Activated T-cell treated with anti-CD3 and anti-CD28 coated beads, Interleukin-2, amount 50 U/mL, for 24 hours (primary cell): ENCODE measurements around the gene SUSD3.
"Not testable (repeated sequence)": the region's sequence is repeated elsewhere in the genome, so short reads cannot be mapped to it uniquely, and the experiment has no call there.

Experiments
- DNase-seq: peaks from one replicate; pipeline ENCODE4 v3.0.0-alpha.2; 2020
- H3K27ac Mint-ChIP-seq: 2 replicates; pipeline ENCODE4 v1.8.0; 2020; ENCODE audit warnings: mild to moderate bottlenecking, mixed read lengths
- H3K27me3 Mint-ChIP-seq: 2 replicates; pipeline ENCODE4 v1.8.0; 2020; ENCODE audit warnings: mixed read lengths
- H3K36me3 Mint-ChIP-seq: 2 replicates; pipeline ENCODE4 v1.8.0; 2020; ENCODE audit warnings: low read depth, mixed read lengths
- H3K4me1 Mint-ChIP-seq: 2 replicates; pipeline ENCODE4 v1.8.0; 2020; ENCODE audit warnings: low read depth, mixed read lengths
- H3K4me3 Mint-ChIP-seq: 2 replicates; pipeline ENCODE4 v1.8.0; 2020; ENCODE audit warnings: mild to moderate bottlenecking, moderate library complexity, mixed read lengths
- H3K9me3 Mint-ChIP-seq: 2 replicates; pipeline ENCODE4 v1.8.0; 2020; ENCODE audit warnings: mixed read lengths

SUSD3 gene

GRCh38 chr9:93058355-93059010 lies at the start of gene SUSD3:
Gene SUSD3, plus strand, starts transcription at chr9:93058701. Its CDS starts 42 bp downstream, at chr9:93058743.
- H3K27me3 Mint-ChIP-seq, result no peaks in the 10 kb centered on the region
- no peaks in the 10 kb centered on the region for H3K9me3 Mint-ChIP-seq
- peak within 1 kb of the TSS; percentile 96 for H3K27ac Mint-ChIP-seq
- peaks cover 7% of the 10 kb centered on the region for H3K36me3 Mint-ChIP-seq
- peak; percentile 86 for DNase-seq
- H3K4me1 Mint-ChIP-seq, result peaks cover 62% of the 10 kb centered on the region
- H3K4me3 Mint-ChIP-seq, result peak within 1 kb of the TSS; percentile 89

- peak overlapping the region; percentile 85 for H3K27ac Mint-ChIP-seq
- H3K4me1 Mint-ChIP-seq, result peaks cover 15% of the 10 kb centered on the region
- DNase-seq, result no peak
- H3K9me3 Mint-ChIP-seq, result no peaks in the 10 kb centered on the region
- peaks cover 84% of the 10 kb centered on the region for H3K36me3 Mint-ChIP-seq
- no peaks in the 10 kb centered on the region for H3K27me3 Mint-ChIP-seq
- no peak overlapping the region for H3K4me3 Mint-ChIP-seq
Measured at GRCh38 chr9:93009337-93010015, 49.0 kb upstream of the SUSD3 start.

- peaks cover 14% of the 10 kb centered on the region for H3K4me1 Mint-ChIP-seq
- no peak for DNase-seq
- peak overlapping the region; percentile 85 for H3K27ac Mint-ChIP-seq
- no peaks in the 10 kb centered on the region for H3K9me3 Mint-ChIP-seq
- no peak overlapping the region for H3K4me3 Mint-ChIP-seq
- H3K36me3 Mint-ChIP-seq, result peaks cover 81% of the 10 kb centered on the region
- no peaks in the 10 kb centered on the region for H3K27me3 Mint-ChIP-seq
Measured at GRCh38 chr9:93010056-93010455, 48.4 kb upstream of the SUSD3 start.

- no peak for DNase-seq
- H3K36me3 Mint-ChIP-seq, result peaks cover 79% of the 10 kb centered on the region
Measured at GRCh38 chr9:93010704-93011103, 47.8 kb upstream of the SUSD3 start.

GRCh38 chr9:93011114-93011513 lies 47.4 kb upstream of the SUSD3 start:
- Mint-ChIP-seq H3K4me1 (peaks cover 14% of the 10 kb centered on the region), H3K27ac (no peak overlapping the region), H3K27me3 (no peaks in the 10 kb centered on the region), H3K9me3 (no peaks in the 10 kb centered on the region), H3K36me3 (peaks cover 79% of the 10 kb centered on the region), H3K4me3 (no peak overlapping the region)
- no peak for DNase-seq

More at GRCh38 chr9:93010704-93011103, 47.8 kb upstream of the SUSD3 start:
- no peak overlapping the region for H3K4me3 Mint-ChIP-seq
- peaks cover 14% of the 10 kb centered on the region for H3K4me1 Mint-ChIP-seq
- no peaks in the 10 kb centered on the region for H3K27me3 Mint-ChIP-seq
- no peaks in the 10 kb centered on the region for H3K9me3 Mint-ChIP-seq
- H3K27ac Mint-ChIP-seq, result peak overlapping the region; percentile 57

GRCh38 chr9:93012963-93013855 lies 45.3 kb upstream of the SUSD3 start:
- no peak for DNase-seq
- Mint-ChIP-seq H3K27ac (peak overlapping the region; percentile 69), H3K27me3 (no peaks in the 10 kb centered on the region), H3K4me3 (no peak overlapping the region), H3K9me3 (no peaks in the 10 kb centered on the region), H3K36me3 (peaks cover 79% of the 10 kb centered on the region), H3K4me1 (peaks cover 14% of the 10 kb centered on the region)

- Mint-ChIP-seq H3K4me1 (peaks cover 14% of the 10 kb centered on the region), H3K4me3 (no peak overlapping the region), H3K9me3 (no peaks in the 10 kb centered on the region), H3K36me3 (peaks cover 79% of the 10 kb centered on the region), H3K27me3 (no peaks in the 10 kb centered on the region), H3K27ac (peak overlapping the region; percentile 71)
- no peak for DNase-seq
Measured at GRCh38 chr9:93013856-93014582, 44.5 kb upstream of the SUSD3 start.

- H3K9me3 Mint-ChIP-seq, H3K27me3 Mint-ChIP-seq, H3K27ac Mint-ChIP-seq, DNase-seq, H3K4me3 Mint-ChIP-seq: not testable (repeated sequence)
- Mint-ChIP-seq H3K4me1 (peaks cover 17% of the 10 kb centered on the region), H3K36me3 (peaks cover 79% of the 10 kb centered on the region)
Measured at GRCh38 chr9:93015190-93015589, 43.3 kb upstream of the SUSD3 start.

GRCh38 chr9:93017621-93018020 lies 40.9 kb upstream of the SUSD3 start:
- H3K4me1 Mint-ChIP-seq, result peaks cover 28% of the 10 kb centered on the region
- no peak for DNase-seq
- H3K27ac Mint-ChIP-seq, result peak overlapping the region; percentile 85
- no peaks in the 10 kb centered on the region for H3K9me3 Mint-ChIP-seq
- H3K4me3 Mint-ChIP-seq, result no peak overlapping the region
- no peaks in the 10 kb centered on the region for H3K27me3 Mint-ChIP-seq
- H3K36me3 Mint-ChIP-seq, result peaks cover 87% of the 10 kb centered on the region

- Mint-ChIP-seq H3K4me3 (no peak overlapping the region), H3K9me3 (no peaks in the 10 kb centered on the region), H3K4me1 (peaks cover 48% of the 10 kb centered on the region), H3K27me3 (no peaks in the 10 kb centered on the region), H3K36me3 (peaks cover 88% of the 10 kb centered on the region), H3K27ac (peak overlapping the region; percentile 87)
- DNase-seq, result peak; percentile 22
Measured at GRCh38 chr9:93020151-93020550, 38.4 kb upstream of the SUSD3 start.

- Mint-ChIP-seq H3K36me3 (peaks cover 86% of the 10 kb centered on the region), H3K27ac (peak overlapping the region; percentile 87), H3K9me3 (no peaks in the 10 kb centered on the region), H3K4me3 (no peak overlapping the region), H3K27me3 (no peaks in the 10 kb centered on the region), H3K4me1 (peaks cover 55% of the 10 kb centered on the region)
- no peak for DNase-seq
Measured at GRCh38 chr9:93020771-93021670, 37.5 kb upstream of the SUSD3 start.

GRCh38 chr9:93022066-93022465 lies 36.4 kb upstream of the SUSD3 start:
- peaks cover 65% of the 10 kb centered on the region for H3K4me1 Mint-ChIP-seq
- no peaks in the 10 kb centered on the region for H3K27me3 Mint-ChIP-seq
- peak overlapping the region; percentile 95 for H3K27ac Mint-ChIP-seq
- no peak overlapping the region for H3K4me3 Mint-ChIP-seq
- no peaks in the 10 kb centered on the region for H3K9me3 Mint-ChIP-seq
- DNase-seq, result no peak
- H3K36me3 Mint-ChIP-seq, result peaks cover 89% of the 10 kb centered on the region

- Mint-ChIP-seq H3K4me3 (no peak overlapping the region), H3K27ac (peak overlapping the region; percentile 95), H3K4me1 (peaks cover 71% of the 10 kb centered on the region), H3K36me3 (peaks cover 85% of the 10 kb centered on the region), H3K9me3 (no peaks in the 10 kb centered on the region), H3K27me3 (no peaks in the 10 kb centered on the region)
- no peak for DNase-seq
Measured at GRCh38 chr9:93022721-93023520, 35.6 kb upstream of the SUSD3 start.
